HepG2 (cell line): ENCODE measurements around the gene CDC34. TPM values are rescaled to one million over a fixed set of nuclear protein-coding genes. Genes with fewer than 3 reads are reported as not detected.

Experiments
- GFI1 ChIP-seq: sonication (generic); formaldehyde crosslinking; IDR thresholded peaks from 2 replicates; pipeline ENCODE4 v1.5.0; 2020; ENCODE audit warnings: missing genetic modification reagents, mild to moderate bottlenecking, borderline replicate concordance
- HNRNPL ChIP-seq: fragments of 200-400 bp; formaldehyde crosslinking; IDR thresholded peaks from 2 replicates; pipeline ENCODE4 v1.6.1; 2017; ENCODE audit warnings: mild to moderate bottlenecking, low read depth, low read length
- MAFK ChIP-seq, 2 experiments: IDR thresholded peaks in 1 of 2; conservative IDR thresholded peaks in 1 of 2; 2 replicates each; pipeline ENCODE4 v1.6.1; 2011; ENCODE audit warnings: improper control_type of control experiment in 2 of 2, low read length in 2 of 2
- MED8 ChIP-seq: sonication (generic); formaldehyde crosslinking; IDR thresholded peaks from 2 replicates; pipeline ENCODE4 v1.8.1; 2023; ENCODE audit warnings: mild to moderate bottlenecking, missing genetic modification reagents; ENCODE audit not compliant: insufficient replicate concordance
- MIER2 ChIP-seq: IDR thresholded peaks from 2 replicates; pipeline ENCODE4 v1.6.1; 2016; ENCODE audit warnings: missing biosample characterization, missing genetic modification reagents
- NFKB2 ChIP-seq: sonication (generic); formaldehyde crosslinking; IDR thresholded peaks from 2 replicates; pipeline ENCODE4 v1.4.0; 2020; ENCODE audit warnings: missing genetic modification reagents, borderline replicate concordance
- YEATS2 ChIP-seq: sonication (generic); formaldehyde crosslinking; IDR thresholded peaks from 2 replicates; pipeline ENCODE4 v1.4.0; 2020; ENCODE audit warnings: missing genetic modification reagents, borderline replicate concordance
- ZNF34 ChIP-seq: sonication (generic); formaldehyde crosslinking; IDR thresholded peaks from 2 replicates; pipeline ENCODE4 v1.4.0; 2020; ENCODE audit warnings: mild to moderate bottlenecking, missing genetic modification reagents, borderline replicate concordance
- ZNF567 ChIP-seq: sonication (generic); formaldehyde crosslinking; IDR thresholded peaks from 2 replicates; pipeline ENCODE4 v1.8.1; 2023; ENCODE audit warnings: mild to moderate bottlenecking, missing genetic modification reagents, borderline replicate concordance
- ZNF577 ChIP-seq: sonication (generic); formaldehyde crosslinking; IDR thresholded peaks from 2 replicates; pipeline ENCODE4 v1.4.0; 2020; ENCODE audit warnings: mild to moderate bottlenecking, low read depth, missing genetic modification reagents, borderline replicate concordance
- polyA plus RNA-seq, 8 experiments: library from polyadenylated mRNA; depleted of rRNA in 3 of 8; stranded (reverse) in 7 of 8; unstranded in 1 of 8; fragments of >200 nt; fragmentation: Illumina TruSeq in 4 of 8; extraction: Trizol in 4 of 8; gene quantifications; 2 replicates each; pipeline versions ENCODE4 v1.2.1 to v1.2.3, GENCODE V29; 2011 to 2016; ENCODE audit warnings: low read depth in 4 of 8, missing spikeins in 1 of 8, mixed read lengths in 1 of 8; ENCODE audit not compliant: insufficient read depth in 1 of 8
- total RNA-seq, 5 experiments: library from RNA; depleted of rRNA; stranded (reverse); fragments of >200 nt; fragmentation: Illumina TruSeq; extraction: Trizol; gene quantifications; 2 replicates each; pipeline ENCODE4 v1.2.3, GENCODE V29; 2016; ENCODE audit warnings: low read depth in 1 of 5
- TF ChIP-seq, protein P1 (sequence below): sonication (generic); formaldehyde crosslinking; IDR thresholded peaks from 2 replicates; pipeline ENCODE4 v1.4.0; 2020; ENCODE audit warnings: missing genetic modification reagents
- TF ChIP-seq, protein P2 (sequence below): sonication (generic); formaldehyde crosslinking; IDR thresholded peaks from 2 replicates; pipeline ENCODE4 v1.8.0; 2022; ENCODE audit warnings: mild to moderate bottlenecking, missing genetic modification reagents, borderline replicate concordance

Gene CDC34
- total and polyA plus RNA-seq, 2 of the 13 experiments (the other 11 are each of a cell fraction or from before 2014, with no cell fraction given) = 138 to 150 TPM

DNA sequence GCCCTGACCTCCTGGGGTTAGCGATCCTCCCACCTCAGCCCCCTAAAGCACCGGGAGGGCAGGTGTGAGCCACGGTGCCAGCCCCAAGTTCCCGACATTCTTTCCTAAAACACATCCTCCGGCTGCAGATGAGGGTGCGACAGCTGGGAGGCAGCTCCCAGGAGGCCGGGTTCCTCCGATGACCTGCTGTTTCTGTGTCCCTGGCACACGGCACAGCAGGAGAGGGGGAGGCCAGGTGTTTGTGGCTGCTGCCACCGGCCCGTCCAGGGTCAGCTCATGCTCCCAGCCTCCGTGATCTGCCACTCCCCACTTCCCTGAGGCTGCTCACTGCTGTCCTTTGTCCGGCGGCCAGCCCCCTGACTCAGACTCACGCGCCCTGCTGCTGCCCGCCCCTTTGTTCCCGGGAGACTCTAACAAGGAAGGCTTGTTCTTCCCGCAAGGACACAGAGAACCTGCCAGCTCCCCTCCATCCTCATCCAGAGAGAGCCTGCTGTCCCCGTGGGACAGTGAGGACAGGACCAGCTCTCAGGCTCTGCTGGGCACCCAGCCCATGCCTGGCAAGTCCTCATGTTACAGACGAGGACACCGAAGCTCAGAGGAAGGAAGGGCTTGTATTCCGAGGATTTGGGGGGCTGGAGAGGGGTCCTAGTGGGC, 45.9 kb upstream of the CDC34 start (continued):
- TF ChIP-seq ZNF577 (CRISPR knock-in tag) = no peak
- TF ChIP-seq ZNF34 (CRISPR knock-in tag) = no peak
- no peak; the same call in 1 of the 2 replicates for TF ChIP-seq ZNF567 (CRISPR knock-in tag)
- TF ChIP-seq MED8 (CRISPR knock-in tag) = peak; percentile 33
- TF ChIP-seq HNRNPL = peak; percentile 80
- TF ChIP-seq, protein P1, sequence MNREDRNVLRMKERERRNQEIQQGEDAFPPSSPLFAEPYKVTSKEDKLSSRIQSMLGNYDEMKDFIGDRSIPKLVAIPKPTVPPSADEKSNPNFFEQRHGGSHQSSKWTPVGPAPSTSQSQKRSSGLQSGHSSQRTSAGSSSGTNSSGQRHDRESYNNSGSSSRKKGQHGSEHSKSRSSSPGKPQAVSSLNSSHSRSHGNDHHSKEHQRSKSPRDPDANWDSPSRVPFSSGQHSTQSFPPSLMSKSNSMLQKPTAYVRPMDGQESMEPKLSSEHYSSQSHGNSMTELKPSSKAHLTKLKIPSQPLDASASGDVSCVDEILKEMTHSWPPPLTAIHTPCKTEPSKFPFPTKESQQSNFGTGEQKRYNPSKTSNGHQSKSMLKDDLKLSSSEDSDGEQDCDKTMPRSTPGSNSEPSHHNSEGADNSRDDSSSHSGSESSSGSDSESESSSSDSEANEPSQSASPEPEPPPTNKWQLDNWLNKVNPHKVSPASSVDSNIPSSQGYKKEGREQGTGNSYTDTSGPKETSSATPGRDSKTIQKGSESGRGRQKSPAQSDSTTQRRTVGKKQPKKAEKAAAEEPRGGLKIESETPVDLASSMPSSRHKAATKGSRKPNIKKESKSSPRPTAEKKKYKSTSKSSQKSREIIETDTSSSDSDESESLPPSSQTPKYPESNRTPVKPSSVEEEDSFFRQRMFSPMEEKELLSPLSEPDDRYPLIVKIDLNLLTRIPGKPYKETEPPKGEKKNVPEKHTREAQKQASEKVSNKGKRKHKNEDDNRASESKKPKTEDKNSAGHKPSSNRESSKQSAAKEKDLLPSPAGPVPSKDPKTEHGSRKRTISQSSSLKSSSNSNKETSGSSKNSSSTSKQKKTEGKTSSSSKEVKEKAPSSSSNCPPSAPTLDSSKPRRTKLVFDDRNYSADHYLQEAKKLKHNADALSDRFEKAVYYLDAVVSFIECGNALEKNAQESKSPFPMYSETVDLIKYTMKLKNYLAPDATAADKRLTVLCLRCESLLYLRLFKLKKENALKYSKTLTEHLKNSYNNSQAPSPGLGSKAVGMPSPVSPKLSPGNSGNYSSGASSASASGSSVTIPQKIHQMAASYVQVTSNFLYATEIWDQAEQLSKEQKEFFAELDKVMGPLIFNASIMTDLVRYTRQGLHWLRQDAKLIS (CRISPR knock-in tag) = no peak
- TF ChIP-seq MAFK (conservative IDR thresholded peaks at IDR 0.05 in 1 of 2, IDR thresholded peaks at IDR 0.05 in 1 of 2; ENCODE audit: low read length in 2 of 2) = no peak
- TF ChIP-seq NFKB2 (CRISPR knock-in tag) = peak; percentile 6; the same call in 1 of the 2 replicates
- TF ChIP-seq, protein P2, sequence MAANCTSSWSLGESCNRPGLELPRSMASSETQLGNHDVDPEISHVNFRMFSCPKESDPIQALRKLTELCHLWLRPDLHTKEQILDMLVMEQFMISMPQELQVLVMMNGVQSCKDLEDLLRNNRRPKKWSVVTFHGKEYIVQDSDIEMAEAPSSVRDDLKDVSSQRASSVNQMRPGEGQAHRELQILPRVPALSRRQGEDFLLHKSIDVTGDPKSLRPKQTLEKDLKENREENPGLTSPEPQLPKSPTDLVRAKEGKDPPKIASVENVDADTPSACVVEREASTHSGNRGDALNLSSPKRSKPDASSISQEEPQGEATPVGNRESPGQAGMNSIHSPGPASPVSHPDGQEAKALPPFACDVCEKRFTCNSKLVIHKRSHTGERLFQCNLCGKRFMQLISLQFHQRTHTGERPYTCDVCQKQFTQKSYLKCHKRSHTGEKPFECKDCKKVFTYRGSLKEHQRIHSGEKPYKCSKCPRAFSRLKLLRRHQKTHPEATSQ (CRISPR knock-in tag) = no peak
- TF ChIP-seq MIER2 = no peak
- no peak for TF ChIP-seq GFI1 (CRISPR knock-in tag)
- no peak for TF ChIP-seq YEATS2 (CRISPR knock-in tag)
